K562 (cell line): ENCODE data around the gene CDH16. TPM values are rescaled to one million over a fixed set of nuclear protein-coding genes. Genes with fewer than 3 reads are reported as not detected.

Source experiments
- KDM5B ChIP-seq: fragments of 200-600 bp; sonication (generic); IDR thresholded peaks from 2 replicates; pipeline ENCODE4 v1.6.1; 2012; ENCODE audit warnings: low read depth, mild to moderate bottlenecking, moderate library complexity, low read length, control low read depth, inconsistent platforms; ENCODE audit not compliant: insufficient replicate concordance
- MAZ ChIP-seq, 2 experiments: fragments of 450-650 bp in 1 of 2; sonication (generic) in 1 of 2; formaldehyde crosslinking; IDR thresholded peaks in 1 of 2; conservative IDR thresholded peaks in 1 of 2; 2 replicates each; pipeline versions ENCODE4 v1.4.0 to v1.5.0; 2020; ENCODE audit warnings: mild to moderate bottlenecking in 1 of 2, missing genetic modification reagents in 1 of 2
- NCOA1 ChIP-seq: fragments of 450-650 bp; IDR thresholded peaks from 2 replicates; pipeline ENCODE4 v1.6.1; 2016; ENCODE audit warnings: low read depth
- NCOA2 ChIP-seq, 2 experiments: fragments of 450-650 bp; IDR thresholded peaks; 2 replicates each; pipeline ENCODE4 v1.6.1; 2018; ENCODE audit warnings: mild to moderate bottlenecking in 2 of 2, moderate library complexity in 1 of 2; ENCODE audit not compliant: partially characterized antibody in 2 of 2
- PHF20 ChIP-seq: fragments of 450-650 bp; IDR thresholded peaks from 2 replicates; pipeline ENCODE4 v1.6.1; 2018; ENCODE audit not compliant: partially characterized antibody
- SOX6 ChIP-seq: fragments of 450-650 bp; IDR thresholded peaks from 2 replicates; pipeline ENCODE4 v1.6.1; 2014; ENCODE audit warnings: mild to moderate bottlenecking
- YY1 ChIP-seq, 3 experiments: IDR thresholded peaks; 2 replicates each; pipeline ENCODE4 v1.6.1; 2011; ENCODE audit warnings: low read length in 2 of 3, mild to moderate bottlenecking in 2 of 3, moderate library complexity in 2 of 3, borderline replicate concordance in 1 of 3, control low read depth in 1 of 3, low read depth in 1 of 3; ENCODE audit not compliant: insufficient read depth in 3 of 3, insufficient replicate concordance in 2 of 3, control insufficient read depth in 1 of 3, insufficient read length in 1 of 3; ENCODE audit errors: extremely low read depth in 1 of 3
- ZNF780A ChIP-seq: fragments of 250-450 bp; sonication (Bioruptor Pico); IDR thresholded peaks from 2 replicates; pipeline ENCODE4 v1.5.0; 2021; ENCODE audit warnings: mild to moderate bottlenecking
- polyA plus RNA-seq, 8 experiments: library from polyadenylated mRNA; depleted of rRNA in 4 of 8; stranded (reverse) in 5 of 8; unstranded in 3 of 8; fragments of >200 nt; fragmentation: Nextera tagmentation in 2 of 8; fragmentation: Illumina TruSeq in 1 of 8; extraction: Ambion mirVana in 2 of 8; extraction: Trizol in 1 of 8; gene quantifications; 2 replicates each; pipeline versions ENCODE4 v1.2.1 to v1.2.3, GENCODE V29; 2011 to 2014; ENCODE audit warnings: inconsistent platforms in 1 of 8, missing spikeins in 1 of 8
- total RNA-seq, 7 experiments: library from RNA; depleted of rRNA in 6 of 7; stranded (reverse); fragments of >200 nt in 6 of 7; fragmentation: Illumina TruSeq in 2 of 7; extraction: Trizol in 2 of 7; gene quantifications; 2 replicates each; pipeline versions ENCODE4 v1.2.1 to v1.2.3, GENCODE V29; 2011 to 2021; ENCODE audit warnings: low replicate concordance in 1 of 7
- TF ChIP-seq, protein P1 (sequence below): fragments of 450-650 bp; formaldehyde crosslinking; IDR thresholded peaks from 2 replicates; pipeline ENCODE4 v1.4.0; 2020; ENCODE audit warnings: mild to moderate bottlenecking, mixed read lengths
- TF ChIP-seq, protein P2 (sequence below): sonication (generic); formaldehyde crosslinking; IDR thresholded peaks from 2 replicates; pipeline ENCODE4 v1.8.0; 2023; ENCODE audit warnings: missing genetic modification reagents, mild to moderate bottlenecking, borderline replicate concordance
- TF ChIP-seq, protein P3 (sequence below), 3 experiments: fragments of 200-800 bp in 1 of 3; fragments of 250-450 bp in 1 of 3; fragments of 450-650 bp in 1 of 3; sonication (Bioruptor Pico) in 1 of 3; sonication (Bioruptor generic) in 1 of 3; formaldehyde crosslinking in 1 of 3; IDR thresholded peaks; 2 replicates each; pipeline versions ENCODE4 v1.6.1 to v1.8.0; 2016 to 2022; ENCODE audit warnings: mild to moderate bottlenecking in 2 of 3, missing genetic modification characterization in 2 of 3, missing compliant biosample characterization in 1 of 3, moderate library complexity in 1 of 3
- TF ChIP-seq, protein P4 (sequence below): fragments of 450-650 bp; formaldehyde crosslinking; IDR thresholded peaks from 2 replicates; pipeline ENCODE4 v1.4.0; 2020; ENCODE audit warnings: mild to moderate bottlenecking, moderate library complexity

Gene CDH16
- total and polyA plus RNA-seq, 9 of the 15 experiments (the other 6 are each of a cell fraction or from before 2014, with no cell fraction given), result not detected

DNA sequence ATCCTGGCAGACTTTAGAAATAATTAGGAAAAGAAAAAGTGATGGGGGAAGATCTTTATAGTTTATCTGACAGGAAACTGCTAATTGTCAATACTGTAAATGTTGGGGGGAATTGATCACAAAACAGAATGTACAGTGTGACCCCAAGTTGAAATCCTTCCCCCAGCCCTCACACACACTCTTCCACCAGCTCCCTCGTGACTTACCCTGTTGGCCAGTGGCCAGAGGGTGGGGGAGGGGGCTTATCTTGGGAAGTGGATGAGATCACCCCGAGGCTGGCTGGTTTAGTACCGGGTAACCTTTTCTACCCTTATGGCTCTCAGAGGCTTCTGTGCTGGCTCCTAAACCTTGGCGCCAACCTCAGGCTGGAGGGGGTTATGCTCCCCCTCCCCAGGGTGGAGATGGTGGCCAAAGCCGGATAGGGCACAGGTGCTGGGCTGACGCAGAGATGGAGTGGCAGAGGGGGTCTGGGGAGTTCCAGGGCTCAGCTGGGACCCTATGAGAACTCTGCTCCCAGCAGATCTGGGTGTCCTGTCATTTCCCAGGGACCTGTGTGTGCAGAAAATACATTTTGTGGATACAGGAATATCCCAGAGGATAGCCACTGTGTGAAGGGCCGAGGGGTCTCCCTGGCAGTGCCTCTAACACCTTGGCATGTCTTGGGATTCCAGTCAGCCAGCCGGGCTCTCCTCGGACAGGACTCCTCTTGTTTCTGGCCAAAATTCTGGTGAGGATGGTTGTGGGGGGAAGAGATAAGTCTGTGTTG, 18.6 kb downstream of the CDH16 start (continued):
- TF ChIP-seq, protein P1, sequence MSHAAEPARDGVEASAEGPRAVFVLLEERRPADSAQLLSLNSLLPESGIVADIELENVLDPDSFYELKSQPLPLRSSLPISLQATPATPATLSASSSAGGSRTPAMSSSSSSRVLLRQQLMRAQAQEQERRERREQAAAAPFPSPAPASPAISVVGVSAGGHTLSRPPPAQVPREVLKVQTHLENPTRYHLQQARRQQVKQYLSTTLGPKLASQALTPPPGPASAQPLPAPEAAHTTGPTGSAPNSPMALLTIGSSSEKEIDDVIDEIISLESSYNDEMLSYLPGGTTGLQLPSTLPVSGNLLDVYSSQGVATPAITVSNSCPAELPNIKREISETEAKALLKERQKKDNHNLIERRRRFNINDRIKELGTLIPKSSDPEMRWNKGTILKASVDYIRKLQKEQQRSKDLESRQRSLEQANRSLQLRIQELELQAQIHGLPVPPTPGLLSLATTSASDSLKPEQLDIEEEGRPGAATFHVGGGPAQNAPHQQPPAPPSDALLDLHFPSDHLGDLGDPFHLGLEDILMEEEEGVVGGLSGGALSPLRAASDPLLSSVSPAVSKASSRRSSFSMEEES (CRISPR knock-in tag), result peak; percentile 88
- peak; percentile 83 for TF ChIP-seq SOX6
- TF ChIP-seq, protein P2, sequence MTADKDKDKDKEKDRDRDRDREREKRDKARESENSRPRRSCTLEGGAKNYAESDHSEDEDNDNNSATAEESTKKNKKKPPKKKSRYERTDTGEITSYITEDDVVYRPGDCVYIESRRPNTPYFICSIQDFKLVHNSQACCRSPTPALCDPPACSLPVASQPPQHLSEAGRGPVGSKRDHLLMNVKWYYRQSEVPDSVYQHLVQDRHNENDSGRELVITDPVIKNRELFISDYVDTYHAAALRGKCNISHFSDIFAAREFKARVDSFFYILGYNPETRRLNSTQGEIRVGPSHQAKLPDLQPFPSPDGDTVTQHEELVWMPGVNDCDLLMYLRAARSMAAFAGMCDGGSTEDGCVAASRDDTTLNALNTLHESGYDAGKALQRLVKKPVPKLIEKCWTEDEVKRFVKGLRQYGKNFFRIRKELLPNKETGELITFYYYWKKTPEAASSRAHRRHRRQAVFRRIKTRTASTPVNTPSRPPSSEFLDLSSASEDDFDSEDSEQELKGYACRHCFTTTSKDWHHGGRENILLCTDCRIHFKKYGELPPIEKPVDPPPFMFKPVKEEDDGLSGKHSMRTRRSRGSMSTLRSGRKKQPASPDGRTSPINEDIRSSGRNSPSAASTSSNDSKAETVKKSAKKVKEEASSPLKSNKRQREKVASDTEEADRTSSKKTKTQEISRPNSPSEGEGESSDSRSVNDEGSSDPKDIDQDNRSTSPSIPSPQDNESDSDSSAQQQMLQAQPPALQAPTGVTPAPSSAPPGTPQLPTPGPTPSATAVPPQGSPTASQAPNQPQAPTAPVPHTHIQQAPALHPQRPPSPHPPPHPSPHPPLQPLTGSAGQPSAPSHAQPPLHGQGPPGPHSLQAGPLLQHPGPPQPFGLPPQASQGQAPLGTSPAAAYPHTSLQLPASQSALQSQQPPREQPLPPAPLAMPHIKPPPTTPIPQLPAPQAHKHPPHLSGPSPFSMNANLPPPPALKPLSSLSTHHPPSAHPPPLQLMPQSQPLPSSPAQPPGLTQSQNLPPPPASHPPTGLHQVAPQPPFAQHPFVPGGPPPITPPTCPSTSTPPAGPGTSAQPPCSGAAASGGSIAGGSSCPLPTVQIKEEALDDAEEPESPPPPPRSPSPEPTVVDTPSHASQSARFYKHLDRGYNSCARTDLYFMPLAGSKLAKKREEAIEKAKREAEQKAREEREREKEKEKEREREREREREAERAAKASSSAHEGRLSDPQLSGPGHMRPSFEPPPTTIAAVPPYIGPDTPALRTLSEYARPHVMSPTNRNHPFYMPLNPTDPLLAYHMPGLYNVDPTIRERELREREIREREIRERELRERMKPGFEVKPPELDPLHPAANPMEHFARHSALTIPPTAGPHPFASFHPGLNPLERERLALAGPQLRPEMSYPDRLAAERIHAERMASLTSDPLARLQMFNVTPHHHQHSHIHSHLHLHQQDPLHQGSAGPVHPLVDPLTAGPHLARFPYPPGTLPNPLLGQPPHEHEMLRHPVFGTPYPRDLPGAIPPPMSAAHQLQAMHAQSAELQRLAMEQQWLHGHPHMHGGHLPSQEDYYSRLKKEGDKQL (CRISPR knock-in tag), result no peak
- TF ChIP-seq NCOA1, result peak; percentile 61
- no peak for TF ChIP-seq ZNF780A (CRISPR knock-in tag)
- TF ChIP-seq KDM5B, result peak; percentile 66
- TF ChIP-seq NCOA2 (IDR thresholded peaks at IDR 0.05; ENCODE audit: partially characterized antibody in 2 of 2), result no peak
- peak in 1 of 3 experiments; percentile 14 for TF ChIP-seq YY1 (IDR thresholded peaks at IDR 0.05; ENCODE audit: borderline replicate concordance in 1 of 3, control insufficient read depth in 1 of 3, extremely low read depth in 1 of 3, insufficient read depth in 3 of 3, insufficient read length in 1 of 3, insufficient replicate concordance in 2 of 3, low read depth in 1 of 3, low read length in 2 of 3)
- TF ChIP-seq, protein P3, sequence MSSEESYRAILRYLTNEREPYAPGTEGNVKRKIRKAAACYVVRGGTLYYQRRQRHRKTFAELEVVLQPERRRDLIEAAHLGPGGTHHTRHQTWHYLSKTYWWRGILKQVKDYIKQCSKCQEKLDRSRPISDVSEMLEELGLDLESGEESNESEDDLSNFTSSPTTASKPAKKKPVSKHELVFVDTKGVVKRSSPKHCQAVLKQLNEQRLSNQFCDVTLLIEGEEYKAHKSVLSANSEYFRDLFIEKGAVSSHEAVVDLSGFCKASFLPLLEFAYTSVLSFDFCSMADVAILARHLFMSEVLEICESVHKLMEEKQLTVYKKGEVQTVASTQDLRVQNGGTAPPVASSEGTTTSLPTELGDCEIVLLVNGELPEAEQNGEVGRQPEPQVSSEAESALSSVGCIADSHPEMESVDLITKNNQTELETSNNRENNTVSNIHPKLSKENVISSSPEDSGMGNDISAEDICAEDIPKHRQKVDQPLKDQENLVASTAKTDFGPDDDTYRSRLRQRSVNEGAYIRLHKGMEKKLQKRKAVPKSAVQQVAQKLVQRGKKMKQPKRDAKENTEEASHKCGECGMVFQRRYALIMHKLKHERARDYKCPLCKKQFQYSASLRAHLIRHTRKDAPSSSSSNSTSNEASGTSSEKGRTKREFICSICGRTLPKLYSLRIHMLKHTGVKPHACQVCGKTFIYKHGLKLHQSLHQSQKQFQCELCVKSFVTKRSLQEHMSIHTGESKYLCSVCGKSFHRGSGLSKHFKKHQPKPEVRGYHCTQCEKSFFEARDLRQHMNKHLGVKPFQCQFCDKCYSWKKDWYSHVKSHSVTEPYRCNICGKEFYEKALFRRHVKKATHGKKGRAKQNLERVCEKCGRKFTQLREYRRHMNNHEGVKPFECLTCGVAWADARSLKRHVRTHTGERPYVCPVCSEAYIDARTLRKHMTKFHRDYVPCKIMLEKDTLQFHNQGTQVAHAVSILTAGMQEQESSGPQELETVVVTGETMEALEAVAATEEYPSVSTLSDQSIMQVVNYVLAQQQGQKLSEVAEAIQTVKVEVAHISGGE (CRISPR knock-in tag; IDR thresholded peaks at IDR 0.05), result peak in 1 of 3 experiments; percentile 60; a peak in 2 of 6 replicates
- TF ChIP-seq PHF20, result no peak
- peak; percentile 44 to 58; a peak in 2 of 4 replicates for TF ChIP-seq MAZ (CRISPR knock-in tag; conservative IDR thresholded peaks at IDR 0.05 in 1 of 2, IDR thresholded peaks at IDR 0.05 in 1 of 2)
- TF ChIP-seq, protein P4, sequence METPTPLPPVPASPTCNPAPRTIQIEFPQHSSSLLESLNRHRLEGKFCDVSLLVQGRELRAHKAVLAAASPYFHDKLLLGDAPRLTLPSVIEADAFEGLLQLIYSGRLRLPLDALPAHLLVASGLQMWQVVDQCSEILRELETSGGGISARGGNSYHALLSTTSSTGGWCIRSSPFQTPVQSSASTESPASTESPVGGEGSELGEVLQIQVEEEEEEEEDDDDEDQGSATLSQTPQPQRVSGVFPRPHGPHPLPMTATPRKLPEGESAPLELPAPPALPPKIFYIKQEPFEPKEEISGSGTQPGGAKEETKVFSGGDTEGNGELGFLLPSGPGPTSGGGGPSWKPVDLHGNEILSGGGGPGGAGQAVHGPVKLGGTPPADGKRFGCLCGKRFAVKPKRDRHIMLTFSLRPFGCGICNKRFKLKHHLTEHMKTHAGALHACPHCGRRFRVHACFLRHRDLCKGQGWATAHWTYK (CRISPR knock-in tag), result 0 out of 2 replicates have a peak, but pooled peaks have one; percentile 41
